ENCODE measurements around the gene ZNF827.

ZNF827 gene

DNA sequence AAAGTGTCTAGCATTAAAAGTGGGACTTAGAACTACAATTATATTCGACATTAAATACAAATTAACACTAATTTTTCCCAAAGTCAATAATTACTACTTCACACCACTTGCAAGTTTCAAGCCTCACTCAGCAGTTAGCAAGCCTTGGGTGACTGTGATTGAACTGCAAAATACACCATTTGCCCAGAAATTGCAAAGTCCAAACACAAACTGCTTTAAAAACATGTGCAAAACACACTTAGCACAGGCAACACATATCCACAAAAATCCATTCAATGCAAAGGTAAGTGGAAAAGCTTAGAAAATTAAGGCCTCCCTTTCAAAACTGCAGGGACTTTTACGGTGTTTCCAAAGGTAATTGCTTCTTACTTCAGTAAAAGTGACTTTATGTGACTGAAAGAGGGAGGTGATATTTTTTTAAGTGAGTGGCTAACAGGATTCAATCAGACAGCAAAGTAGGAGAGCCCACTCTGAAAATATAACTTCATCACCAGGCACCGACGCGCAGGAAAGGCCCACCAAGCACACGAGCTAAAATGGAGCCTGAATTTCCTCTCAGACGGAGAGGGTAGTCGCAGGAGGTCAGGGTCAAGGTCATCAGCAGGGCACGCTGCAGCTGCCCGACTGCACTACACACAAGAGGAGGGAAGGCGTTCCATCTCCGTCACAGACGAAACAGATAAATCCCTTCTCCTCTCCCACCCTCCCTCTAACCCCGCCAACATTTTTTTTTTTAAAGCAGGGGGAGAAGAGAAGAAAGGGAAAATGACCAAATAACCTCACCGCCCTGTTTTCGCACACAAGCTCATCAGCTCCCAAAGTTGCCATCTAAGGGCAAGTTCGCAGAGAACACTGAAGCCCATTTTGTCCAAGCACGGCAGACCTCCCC lies 3.1 kb downstream of the ZNF827 start:
- Histone ChIP-seq H3K4me3 (peak overlapping the region; percentile 75 to 92 (median 81)), H3K4me1 (peaks cover 25 to 44% (median 35%) of the 10 kb centered on the region in 10 experiments)

DNA sequence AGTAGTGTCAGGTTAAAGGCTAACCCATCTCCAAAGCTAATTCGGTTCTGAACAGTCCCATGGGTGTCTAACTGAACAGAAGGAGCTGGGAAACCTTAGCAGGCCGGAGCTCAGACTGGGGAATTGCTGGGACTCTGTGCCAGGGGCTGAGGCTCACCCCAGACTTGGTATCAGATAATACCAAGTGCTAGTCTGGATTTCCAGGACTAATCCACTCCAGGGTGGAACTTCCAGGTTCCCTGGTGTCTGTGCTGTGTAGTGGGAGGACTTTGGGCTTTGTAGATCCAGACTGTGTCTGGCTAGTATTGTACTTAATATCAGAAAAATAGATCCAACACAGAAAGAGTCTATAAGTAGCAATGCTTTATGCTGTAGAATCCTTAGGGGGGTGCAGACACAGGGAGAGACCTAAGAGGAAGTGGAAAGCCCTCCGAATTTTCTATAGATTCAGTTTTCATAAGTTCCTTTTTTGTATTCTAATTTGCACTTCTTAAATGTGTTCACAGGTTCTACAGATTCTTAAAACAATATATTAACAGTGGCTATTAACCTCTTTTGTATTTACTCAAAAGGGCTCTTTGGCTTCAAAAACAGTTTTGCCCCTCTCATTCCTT lies 4.1 kb downstream of the ZNF827 start:
- peak overlapping the region in 10 of 11 experiments; percentile 82 to 97 (median 93); a peak in 20 of 22 replicates for H3K27ac ChIP-seq
- no peak for TF ChIP-seq Cebpa-rat (IDR thresholded peaks at IDR 0.05)
- H3K4me1 ChIP-seq, result peaks cover 24 to 44% (median 36%) of the 10 kb centered on the region in 10 experiments

More for the DNA sequence above, 3.1 kb downstream of the ZNF827 start:
- Histone ChIP-seq H3K36me3 (peaks cover 0 to 8% (median 0%) of the 10 kb centered on the region in 11 experiments; a peak in 4 of 22 replicates), H4K20me1 (no peaks in the 10 kb centered on the region), H3K4me2 (peak overlapping the region; percentile 78 to 98 (median 89)), H3K9ac (peak overlapping the region; percentile 85 to 96 (median 91)), H3K9me3 (replicated peaks in 1 of 11) (no peaks in the 10 kb centered on the region), H3K27ac (peak overlapping the region; percentile 78 to 97 (median 92); a peak in 21 of 22 replicates), H3K27me3 (no peaks in the 10 kb centered on the region)
- TF ChIP-seq Cebpa-rat (IDR thresholded peaks at IDR 0.05), result no peak

DNA sequence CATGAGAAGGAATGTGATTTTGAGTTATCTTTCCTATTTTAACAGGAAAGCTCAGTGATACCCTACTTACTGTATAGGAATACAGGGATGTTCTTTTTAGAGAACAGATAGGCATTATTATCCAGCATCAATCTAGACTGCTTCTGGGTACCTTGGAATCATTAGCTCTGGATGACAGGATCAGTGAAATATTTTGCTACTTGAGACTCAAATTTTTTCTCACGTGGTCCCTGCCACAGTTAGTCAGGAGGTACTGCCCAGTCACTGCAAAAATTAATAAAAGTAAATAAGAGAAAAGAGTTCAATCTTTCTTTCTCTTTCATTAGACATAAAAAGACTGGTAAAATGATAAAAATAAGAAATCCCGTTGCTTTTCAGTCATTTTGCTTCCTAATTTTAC lies 5.5 kb downstream of the ZNF827 start:
- no peaks in the 10 kb centered on the region; a peak in 1 of 22 replicates for H4K20me1 ChIP-seq
- H3K4me3 ChIP-seq, result no peak overlapping the region
- peaks cover 18 to 37% (median 34%) of the 10 kb centered on the region in 10 experiments for H3K4me1 ChIP-seq
- 0 out of 22 replicates have a peak, but pooled peaks cover 0 to 5% (median 0%) of the 10 kb centered on the region in 11 experiments for H3K9me3 ChIP-seq (replicated peaks in 1 of 11)
- H3K27me3 ChIP-seq, result no peaks in the 10 kb centered on the region
- no peak overlapping the region for H3K9ac ChIP-seq
- no peak overlapping the region for H3K27ac ChIP-seq
- peaks cover 0 to 19% (median 5%) of the 10 kb centered on the region in 11 experiments; a peak in 8 of 22 replicates for H3K36me3 ChIP-seq
- no peak overlapping the region for H3K4me2 ChIP-seq
- no peak for TF ChIP-seq Cebpa-rat (IDR thresholded peaks at IDR 0.05)

More for the DNA sequence above, 4.1 kb downstream of the ZNF827 start:
- H3K4me3 ChIP-seq, result peak overlapping the region; percentile 75 to 92 (median 81); a peak in 14 of 20 replicates
- H3K36me3 ChIP-seq, result peaks cover 0 to 8% (median 0%) of the 10 kb centered on the region in 11 experiments; a peak in 4 of 22 replicates
- H4K20me1 ChIP-seq, result no peaks in the 10 kb centered on the region; a peak in 1 of 22 replicates
- peak overlapping the region; percentile 78 to 98 (median 89) for H3K4me2 ChIP-seq
- H3K27me3 ChIP-seq, result no peaks in the 10 kb centered on the region
- H3K9ac ChIP-seq, result peak overlapping the region; percentile 85 to 96 (median 91); a peak in 20 of 22 replicates
- H3K9me3 ChIP-seq (replicated peaks in 1 of 11), result no peaks in the 10 kb centered on the region

DNA sequence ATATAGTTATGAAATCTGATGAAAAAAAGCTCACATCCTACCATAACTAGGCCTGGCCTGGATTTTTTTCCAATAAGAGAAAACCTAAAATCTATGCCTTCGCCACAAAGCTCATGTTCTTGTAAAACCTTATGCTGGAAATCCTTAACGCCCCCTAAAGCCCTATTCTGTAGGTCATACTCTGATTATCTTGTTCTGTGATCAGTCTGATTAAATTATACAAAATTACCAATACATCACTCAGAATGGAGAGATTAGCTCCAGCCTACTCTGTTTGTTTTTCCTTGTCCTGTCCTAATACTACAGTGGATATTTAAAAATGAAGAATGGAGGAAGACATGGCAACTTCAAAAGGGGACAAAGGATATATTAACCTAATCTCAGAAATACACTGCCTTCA lies 7.2 kb downstream of the ZNF827 start:
- no peak overlapping the region for H3K27ac ChIP-seq
- H3K4me1 ChIP-seq, result peaks cover 18 to 37% (median 34%) of the 10 kb centered on the region in 10 experiments
- peak overlapping the region in 3 of 11 experiments; percentile 0 to 13 (median 4); a peak in 3 of 22 replicates for H3K4me2 ChIP-seq
- H3K9ac ChIP-seq, result no peak overlapping the region
- H4K20me1 ChIP-seq, result no peaks in the 10 kb centered on the region; a peak in 1 of 22 replicates
- no peak for TF ChIP-seq Cebpa-rat (IDR thresholded peaks at IDR 0.05)
- H3K4me3 ChIP-seq, result no peak overlapping the region
- H3K36me3 ChIP-seq, result peaks cover 0 to 35% (median 10%) of the 10 kb centered on the region in 11 experiments; a peak in 10 of 22 replicates
- H3K9me3 ChIP-seq (replicated peaks in 1 of 11), result peaks cover 0 to 16% (median 13%) of the 10 kb centered on the region in 11 experiments; a peak in 17 of 22 replicates
- H3K27me3 ChIP-seq, result no peaks in the 10 kb centered on the region

DNA sequence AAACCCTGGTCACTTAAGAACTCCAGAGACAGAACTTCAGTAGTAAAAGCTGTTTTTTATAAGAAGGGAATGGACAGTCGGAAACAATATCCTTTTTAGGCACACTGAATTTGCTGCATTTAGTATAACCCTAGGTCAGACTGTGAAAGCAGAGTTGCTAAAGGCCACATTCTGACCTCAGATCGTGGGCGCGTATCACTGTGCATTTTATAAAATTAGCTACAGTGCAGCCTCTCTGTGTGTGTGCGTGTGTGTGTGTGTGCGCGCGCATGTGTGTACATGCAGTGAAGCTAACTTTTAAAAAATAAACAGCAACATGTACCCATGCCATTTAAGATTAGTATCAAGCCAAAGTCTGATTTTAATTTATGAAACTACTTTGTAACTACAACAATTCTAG lies 8.0 kb downstream of the ZNF827 start:
- peaks cover 0 to 43% (median 13%) of the 10 kb centered on the region in 11 experiments; a peak in 16 of 22 replicates for H3K36me3 ChIP-seq
- peaks cover 16 to 36% (median 33%) of the 10 kb centered on the region in 10 experiments for H3K4me1 ChIP-seq
- H3K4me2 ChIP-seq, result peak overlapping the region in 4 of 11 experiments; percentile 3 to 17 (median 8); a peak in 1 of 22 replicates

DNA sequence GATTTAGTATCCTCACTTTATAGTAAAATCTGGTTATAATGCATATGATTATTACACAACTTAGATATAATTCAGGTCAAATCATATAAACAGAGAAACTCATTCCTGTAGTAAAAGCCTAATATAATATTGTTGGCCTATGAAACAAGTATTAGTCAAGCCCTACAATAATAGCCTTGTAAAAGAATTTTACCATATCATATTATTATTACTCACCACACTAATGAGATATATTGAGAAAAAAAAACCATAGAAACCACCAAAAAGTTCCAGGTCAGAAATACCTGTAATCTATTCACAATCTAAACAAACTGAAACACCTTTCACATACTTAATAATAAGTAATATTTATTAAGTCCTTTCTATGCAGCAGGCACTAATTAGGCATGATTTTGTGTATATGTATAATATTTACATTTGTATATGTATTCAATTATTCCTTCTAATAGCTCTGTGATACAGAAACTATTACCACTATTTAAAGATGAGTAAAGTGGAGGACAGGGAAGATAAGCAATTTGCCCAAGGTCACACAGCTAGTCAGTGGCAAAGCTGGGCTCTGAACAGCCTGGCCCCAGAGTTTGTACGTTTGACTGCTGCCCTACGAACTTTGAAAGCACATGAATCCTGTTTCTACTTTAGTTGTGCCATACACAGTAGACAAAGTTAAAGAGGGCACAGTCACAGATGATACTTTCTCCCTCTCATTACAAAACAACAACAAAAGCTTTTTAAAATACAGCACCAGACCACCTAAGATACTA lies 9.0 kb downstream of the ZNF827 start:
- Histone ChIP-seq H3K4me1 (peaks cover 6 to 27% (median 24%) of the 10 kb centered on the region in 10 experiments), H3K27ac (no peak overlapping the region), H3K9ac (no peak overlapping the region), H3K27me3 (no peaks in the 10 kb centered on the region), H4K20me1 (no peaks in the 10 kb centered on the region; a peak in 1 of 22 replicates), H3K9me3 (replicated peaks in 1 of 11) (peaks cover 17 to 34% (median 31%) of the 10 kb centered on the region in 11 experiments), H3K4me3 (no peak overlapping the region), H3K4me2 (no peak overlapping the region), H3K36me3 (peaks cover 0 to 51% (median 21%) of the 10 kb centered on the region in 11 experiments; a peak in 17 of 22 replicates)
- no peak for TF ChIP-seq Cebpa-rat (IDR thresholded peaks at IDR 0.05)

More for the DNA sequence above, 8.0 kb downstream of the ZNF827 start:
- H4K20me1 ChIP-seq, result no peaks in the 10 kb centered on the region; a peak in 1 of 22 replicates
- peaks cover 7 to 24% (median 21%) of the 10 kb centered on the region in 11 experiments; a peak in 21 of 22 replicates for H3K9me3 ChIP-seq (replicated peaks in 1 of 11)
- no peak for TF ChIP-seq Cebpa-rat (IDR thresholded peaks at IDR 0.05)
- no peak overlapping the region for H3K27ac ChIP-seq
- H3K27me3 ChIP-seq, result no peaks in the 10 kb centered on the region
- H3K9ac ChIP-seq, result no peak overlapping the region
- H3K4me3 ChIP-seq, result no peak overlapping the region

DNA sequence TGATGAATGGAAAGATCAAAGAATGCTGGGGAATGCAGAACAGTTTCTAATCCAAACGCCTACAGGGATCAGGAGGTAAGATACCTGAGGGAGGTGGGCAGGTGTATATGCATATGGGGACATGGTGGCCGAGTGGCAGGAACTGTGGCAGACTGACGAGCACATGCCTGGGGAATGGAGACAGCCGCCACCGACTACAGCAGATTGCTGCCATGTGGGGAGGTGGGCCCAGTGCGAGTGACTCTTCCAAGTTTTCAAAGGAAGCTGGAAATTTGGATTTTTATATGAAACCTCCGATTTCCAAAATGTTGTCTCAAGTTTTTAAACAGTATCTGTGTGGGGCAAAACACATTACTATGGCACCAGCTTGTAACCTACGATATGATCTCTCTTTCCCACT lies 9.9 kb downstream of the ZNF827 start:
- no peaks in the 10 kb centered on the region for H3K27me3 ChIP-seq
- H3K4me3 ChIP-seq, result no peak overlapping the region
- peaks cover 0 to 60% (median 28%) of the 10 kb centered on the region in 11 experiments; a peak in 17 of 22 replicates for H3K36me3 ChIP-seq
- TF ChIP-seq Cebpa-rat (IDR thresholded peaks at IDR 0.05), result no peak
- no peak overlapping the region for H3K27ac ChIP-seq
- H3K9me3 ChIP-seq (replicated peaks in 1 of 11), result peaks cover 22 to 42% (median 40%) of the 10 kb centered on the region in 11 experiments
- no peaks in the 10 kb centered on the region; a peak in 1 of 22 replicates for H4K20me1 ChIP-seq
- H3K4me2 ChIP-seq, result no peak overlapping the region
- peaks cover 0 to 18% (median 15%) of the 10 kb centered on the region in 10 experiments; a peak in 16 of 20 replicates for H3K4me1 ChIP-seq
- no peak overlapping the region for H3K9ac ChIP-seq

DNA sequence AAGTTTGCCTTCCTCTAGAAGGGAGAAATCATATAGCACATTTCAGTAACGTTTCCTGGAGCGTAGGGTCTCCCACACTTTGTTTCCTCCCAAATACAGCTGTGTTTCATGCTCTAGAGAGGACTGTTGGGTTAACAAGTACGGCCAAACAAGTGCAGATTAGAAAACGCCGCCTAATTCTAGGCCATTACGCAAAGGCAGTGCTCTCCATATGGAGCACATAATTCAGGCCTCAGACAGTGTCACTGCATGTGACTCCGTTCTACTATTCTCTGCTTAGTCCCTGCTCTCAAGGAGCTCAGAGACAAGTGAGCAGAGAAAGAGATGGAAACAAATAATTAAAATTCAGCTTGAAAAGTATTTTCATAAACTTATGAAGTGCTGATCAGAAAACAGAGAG lies 11.6 kb downstream of the ZNF827 start:
- Histone ChIP-seq H3K4me3 (no peak overlapping the region), H3K27me3 (no peaks in the 10 kb centered on the region), H3K9me3 (replicated peaks in 1 of 11) (peaks cover 22 to 54% (median 46%) of the 10 kb centered on the region in 11 experiments), H3K27ac (no peak overlapping the region), H3K4me2 (no peak overlapping the region), H3K4me1 (peaks cover 0 to 18% (median 12%) of the 10 kb centered on the region in 10 experiments; a peak in 14 of 20 replicates), H3K9ac (no peak overlapping the region), H3K36me3 (peaks cover 0 to 59% (median 29%) of the 10 kb centered on the region in 11 experiments; a peak in 17 of 22 replicates), H4K20me1 (no peaks in the 10 kb centered on the region; a peak in 1 of 22 replicates)
- no peak for TF ChIP-seq Cebpa-rat (IDR thresholded peaks at IDR 0.05)
